HG03064 (cell line): Measurements from ENCODE around the gene EPM2AIP1.
"Not testable (repeated sequence)": the region's sequence is repeated elsewhere in the genome, so short reads cannot be mapped to it uniquely, and the experiment has no call there.

Experiments
- ATAC-seq: cut with Tn5 transposase; IDR thresholded peaks from one replicate; pipeline ENCODE4 v1.9.1; 2021; ENCODE audit warnings: low read depth; ENCODE audit not compliant: unreplicated experiment

Gene EPM2AIP1

DNA sequence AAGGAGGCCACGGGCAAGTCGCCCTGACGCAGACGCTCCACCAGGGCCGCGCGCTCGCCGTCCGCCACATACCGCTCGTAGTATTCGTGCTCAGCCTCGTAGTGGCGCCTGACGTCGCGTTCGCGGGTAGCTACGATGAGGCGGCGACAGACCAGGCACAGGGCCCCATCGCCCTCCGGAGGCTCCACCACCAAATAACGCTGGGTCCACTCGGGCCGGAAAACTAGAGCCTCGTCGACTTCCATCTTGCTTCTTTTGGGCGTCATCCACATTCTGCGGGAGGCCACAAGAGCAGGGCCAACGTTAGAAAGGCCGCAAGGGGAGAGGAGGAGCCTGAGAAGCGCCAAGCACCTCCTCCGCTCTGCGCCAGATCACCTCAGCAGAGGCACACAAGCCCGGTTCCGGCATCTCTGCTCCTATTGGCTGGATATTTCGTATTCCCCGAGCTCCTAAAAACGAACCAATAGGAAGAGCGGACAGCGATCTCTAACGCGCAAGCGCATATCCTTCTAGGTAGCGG, at the start of gene EPM2AIP1:
Gene EPM2AIP1 (minus strand): TSS at position 326 of the 520 bp plus-strand sequence. CDS start 54 bp downstream, at position 272.
- ATAC-seq: peak; percentile 84

- not testable (repeated sequence) for ATAC-seq
Observed at GRCh38 chr3:37042712-37043111, 49.8 kb upstream of the EPM2AIP1 start.

DNA sequence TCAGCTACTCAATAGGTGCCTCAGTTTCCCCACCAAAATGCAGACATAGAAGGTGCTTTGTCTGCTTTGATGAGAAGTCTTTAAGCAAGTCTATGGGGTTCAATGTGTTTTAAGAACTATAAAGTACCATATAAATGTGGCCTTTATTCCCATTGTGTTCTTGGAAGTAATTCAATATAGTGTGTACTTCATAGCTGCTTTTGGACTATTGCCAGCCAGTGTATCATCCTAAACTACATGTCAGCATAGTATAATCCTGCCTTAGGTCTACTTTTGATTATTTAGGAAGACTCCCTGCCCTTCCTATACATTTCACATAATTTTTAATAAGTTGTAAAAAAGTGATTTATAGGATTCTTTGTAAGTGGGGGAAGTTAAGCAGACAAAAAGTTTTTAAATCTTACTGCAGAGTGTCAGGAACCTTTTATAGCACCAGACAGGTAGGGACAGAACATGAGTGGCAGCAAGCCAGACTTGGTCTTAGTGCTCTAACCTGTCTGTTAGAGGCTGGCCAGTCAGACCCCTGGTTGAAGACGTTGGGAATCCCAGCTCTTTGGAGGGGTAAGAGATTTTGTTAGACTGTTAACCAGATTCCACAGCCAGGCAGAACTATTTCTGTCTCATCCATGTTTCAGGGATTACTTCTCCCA, 48.7 kb upstream of the EPM2AIP1 start:
- ATAC-seq: no peak

GRCh38 chr3:37040231-37040630, 47.3 kb upstream of the EPM2AIP1 start:
- ATAC-seq: no peak

GRCh38 chr3:37039161-37039846, 46.4 kb upstream of the EPM2AIP1 start:
- no peak for ATAC-seq

DNA sequence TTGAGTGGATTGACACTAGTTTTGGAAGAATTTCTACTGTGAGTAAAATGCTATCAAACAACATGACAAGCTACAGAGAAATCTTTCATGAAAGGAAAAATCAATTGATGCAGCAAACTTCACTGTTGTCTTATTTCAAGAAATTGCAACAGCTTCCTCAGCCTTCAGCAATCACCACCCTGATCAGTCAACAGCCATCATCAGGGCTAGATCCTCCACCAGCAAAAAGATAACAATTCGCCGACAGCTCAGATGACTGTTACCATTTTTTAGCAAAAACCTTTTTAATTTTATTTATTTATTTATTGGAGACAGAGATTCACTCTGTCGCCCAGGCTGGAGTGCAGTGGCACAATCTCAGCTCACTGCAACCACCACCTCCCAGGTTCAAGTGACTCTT, 44.4 kb upstream of the EPM2AIP1 start:
- no peak for ATAC-seq

DNA sequence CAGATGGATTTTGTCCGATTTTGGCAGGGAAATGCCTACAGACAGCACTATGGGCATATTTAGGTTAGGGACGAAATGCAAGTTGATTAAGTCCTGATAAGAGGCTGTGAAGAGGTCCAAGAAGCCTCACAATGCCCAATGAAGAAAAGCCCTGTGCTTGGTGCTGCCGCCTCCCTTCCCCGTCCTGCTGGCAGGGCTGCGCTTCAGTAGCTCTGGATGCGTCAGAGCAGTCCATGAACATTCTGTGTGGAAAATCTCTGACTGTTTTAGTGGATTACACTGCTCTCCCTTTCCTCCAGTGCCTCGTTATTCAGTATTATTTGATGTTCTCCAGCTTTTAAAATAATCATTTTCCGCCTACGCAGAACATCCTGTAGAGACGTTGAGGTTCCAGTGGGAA, 40.0 kb upstream of the EPM2AIP1 start:
- no peak for ATAC-seq

DNA sequence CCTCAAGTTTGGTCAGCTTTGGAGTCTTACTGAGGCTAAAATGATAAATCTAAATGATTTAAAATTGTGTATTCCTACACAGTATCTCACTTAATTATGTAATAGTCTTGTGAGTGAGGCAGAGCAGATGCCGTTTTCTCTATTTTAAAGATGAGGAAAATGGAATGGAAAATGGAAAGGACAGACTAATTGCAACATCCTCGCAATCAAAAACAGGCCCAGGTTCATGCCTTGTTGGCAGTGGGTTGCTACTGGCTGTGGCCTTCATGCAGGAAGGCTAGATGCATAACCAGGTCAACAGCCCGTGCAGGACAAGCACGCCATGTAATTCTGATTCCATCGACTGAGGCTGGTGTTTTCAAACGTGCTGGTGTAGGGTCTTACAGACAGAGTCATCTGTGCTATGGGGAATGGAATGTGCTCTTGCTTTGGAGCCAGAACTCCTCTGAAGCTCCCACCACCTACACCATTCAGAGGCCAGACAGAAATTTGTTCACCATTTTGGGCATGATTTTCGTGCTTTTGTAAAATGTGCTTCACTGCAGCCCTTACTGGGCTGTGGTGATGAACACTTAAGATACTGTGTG, 38.3 kb upstream of the EPM2AIP1 start:
- no peak for ATAC-seq

- ATAC-seq: no peak
Observed at GRCh38 chr3:37030588-37030987, 37.7 kb upstream of the EPM2AIP1 start.

DNA sequence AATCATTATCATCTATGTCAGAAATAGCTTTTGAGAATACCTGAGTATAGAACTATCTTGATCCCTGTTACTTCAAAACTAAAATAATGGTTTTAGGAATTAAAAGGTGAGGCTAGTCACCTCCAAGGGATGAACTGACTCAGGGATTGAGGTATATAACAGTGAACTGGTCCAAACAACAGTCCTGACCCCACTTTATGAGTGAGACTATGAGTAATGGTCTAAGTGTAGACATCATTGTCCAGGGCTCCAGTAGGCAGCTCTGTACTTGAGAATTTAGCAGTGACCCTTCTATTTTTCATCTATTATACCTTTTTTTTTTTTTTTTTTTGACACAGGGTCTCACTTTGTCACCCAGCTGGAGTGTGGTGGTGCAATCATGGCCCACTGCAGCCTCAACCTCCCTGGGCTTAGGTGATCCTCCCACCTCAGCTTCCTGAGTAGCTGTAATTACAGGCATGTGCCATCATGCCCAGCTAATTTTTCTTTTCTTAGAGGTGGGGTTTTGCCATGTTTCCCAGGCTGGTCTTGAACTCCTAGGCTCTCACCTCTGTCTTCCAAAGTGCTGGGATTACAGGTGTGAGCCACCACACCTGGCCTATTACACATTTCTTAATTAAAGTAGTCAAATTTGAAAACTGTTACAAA, 36.7 kb upstream of the EPM2AIP1 start:
- no peak for ATAC-seq

- no peak for ATAC-seq
Observed at GRCh38 chr3:37029111-37029510, 36.2 kb upstream of the EPM2AIP1 start.

DNA sequence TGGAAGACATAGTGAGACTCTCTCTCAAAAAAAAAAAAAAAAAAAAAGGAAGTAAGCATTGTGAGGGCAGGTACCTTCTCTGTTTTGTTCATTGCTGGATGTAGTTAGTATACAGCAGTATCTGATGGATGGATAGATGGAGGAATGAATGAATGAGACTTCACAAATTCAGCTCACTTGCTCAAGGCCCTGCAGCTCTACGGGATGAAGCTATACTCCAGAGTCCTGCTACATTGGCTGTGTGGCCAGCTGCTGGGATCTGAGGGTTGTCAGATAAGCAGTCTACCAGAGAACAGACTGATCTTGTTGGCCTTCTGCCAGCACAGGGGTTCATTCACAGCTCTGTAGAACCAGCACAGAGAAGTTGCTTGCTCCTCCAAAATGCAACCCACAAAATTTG, 35.4 kb upstream of the EPM2AIP1 start:
- no peak for ATAC-seq

- no peak for ATAC-seq
Observed at GRCh38 chr3:37026851-37027250, 33.9 kb upstream of the EPM2AIP1 start.

- ATAC-seq: no peak
Observed at GRCh38 chr3:37025561-37026335, 32.8 kb upstream of the EPM2AIP1 start.

- ATAC-seq: no peak
Observed at GRCh38 chr3:37024820-37025405, 32.0 kb upstream of the EPM2AIP1 start.

DNA sequence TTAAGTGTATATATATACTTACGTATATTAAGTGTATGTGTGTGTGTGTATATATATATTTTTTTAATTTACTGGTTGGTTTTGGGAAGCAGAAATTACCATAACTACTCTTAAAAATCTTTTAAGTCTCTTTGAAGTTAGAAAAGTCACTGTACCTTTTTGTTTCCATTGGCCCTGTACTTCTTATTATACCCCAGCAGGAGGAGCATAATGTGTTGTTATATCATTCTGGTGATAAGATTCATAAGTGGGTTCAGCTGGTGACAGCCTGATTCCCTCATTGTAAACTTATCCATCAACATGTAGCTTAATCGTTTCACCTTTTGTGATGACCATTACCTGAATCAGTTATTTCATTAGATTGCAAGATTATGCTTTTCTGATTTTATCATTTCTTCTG, 31.2 kb upstream of the EPM2AIP1 start:
- ATAC-seq: no peak

DNA sequence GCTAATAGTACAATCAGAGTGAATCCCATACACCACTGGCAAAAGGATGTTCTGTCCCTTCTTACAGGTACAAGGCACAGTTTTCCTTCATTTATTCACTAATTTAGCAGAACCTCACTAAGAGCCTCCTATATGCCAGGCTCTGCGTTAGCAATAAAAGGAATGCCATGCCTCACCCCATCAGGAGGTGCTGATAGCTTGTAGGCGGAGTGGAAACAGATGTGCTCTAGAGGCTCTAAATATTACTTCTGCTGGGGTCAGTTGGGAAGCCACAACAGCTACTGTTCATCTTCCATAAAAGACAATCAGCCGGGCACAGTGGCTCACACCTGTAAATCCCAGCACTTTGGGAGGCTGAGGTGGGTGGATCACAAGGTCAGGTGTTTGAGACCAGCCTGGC, 24.8 kb upstream of the EPM2AIP1 start:
- ATAC-seq: no peak

DNA sequence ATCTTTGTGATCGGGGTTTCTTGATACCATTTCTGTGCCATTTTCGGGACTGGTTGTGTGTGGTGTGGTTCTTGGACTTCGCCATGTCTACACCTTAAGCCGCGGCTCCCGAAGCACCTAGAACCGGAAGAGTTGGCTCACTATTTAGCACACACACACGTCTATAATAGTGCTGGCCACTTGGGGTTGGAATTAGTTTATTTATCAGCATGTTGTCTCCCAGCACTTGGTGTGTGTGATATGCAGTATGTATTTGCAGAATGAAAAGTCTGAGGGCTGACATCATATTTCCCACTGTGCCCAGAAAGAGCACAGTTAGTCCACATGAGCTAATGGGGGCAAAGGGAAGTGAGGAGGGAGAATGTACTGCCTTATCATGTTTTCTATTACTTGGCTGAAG, 24.0 kb upstream of the EPM2AIP1 start:
- no peak for ATAC-seq

DNA sequence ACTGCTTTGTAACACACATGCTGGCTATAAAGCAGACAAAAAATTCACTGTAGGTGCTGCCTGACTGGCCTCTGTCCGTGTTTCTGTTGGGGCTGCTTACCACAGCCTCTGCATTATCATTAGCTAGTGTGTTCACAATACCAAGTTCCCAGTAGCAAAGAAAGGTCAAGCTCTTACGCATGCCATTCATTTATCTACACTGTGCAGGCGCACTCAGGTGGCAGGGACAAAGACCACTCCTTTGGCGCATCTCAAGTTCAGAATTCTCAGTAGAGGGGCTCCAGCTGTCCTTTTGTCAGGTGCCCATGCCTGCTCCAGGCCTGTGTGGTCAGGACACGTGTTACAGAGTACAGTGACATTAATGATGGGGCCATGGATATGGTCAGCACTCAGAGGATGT, 22.7 kb upstream of the EPM2AIP1 start:
- ATAC-seq: no peak

DNA sequence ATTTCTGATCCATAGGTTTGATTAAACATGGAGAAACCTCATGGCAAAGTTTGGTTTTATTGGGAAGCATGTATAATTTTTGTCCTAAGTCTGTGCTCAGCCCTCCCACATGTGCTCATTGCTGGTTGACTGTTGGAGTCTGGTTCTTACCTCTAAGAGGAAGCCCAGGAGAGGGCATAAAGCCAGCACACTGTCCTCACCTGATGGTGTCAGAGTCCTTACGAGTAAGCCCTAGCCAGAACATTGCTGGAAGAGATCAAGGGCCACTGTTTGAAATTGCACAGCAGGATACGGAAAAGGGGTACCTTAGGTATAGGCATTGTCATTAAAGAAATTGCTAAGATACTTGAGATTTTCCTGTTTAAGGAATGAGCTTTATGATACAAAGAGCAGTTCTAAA, 21.7 kb upstream of the EPM2AIP1 start:
- ATAC-seq: no peak
